GM12865 (cell line): Measurements from ENCODE around the gene MYO6.

Experiments used
- DNase-seq: peaks from one replicate; pipeline ENCODE4 v3.0.0; 2010; ENCODE audit warnings: low read depth
- H3K4me3 ChIP-seq: 2 replicates; pipeline ENCODE4 v1.5.1; 2011; ENCODE audit warnings: mild to moderate bottlenecking, low read depth, low read length, control low read depth
- TF ChIP-seq, protein P1 (sequence below): IDR thresholded peaks from 2 replicates; pipeline ENCODE4 v1.5.1; 2011; ENCODE audit warnings: low read length, control low read depth, low read depth, inconsistent platforms; ENCODE audit not compliant: insufficient read depth; ENCODE audit errors: missing control alignments

The MYO6 gene

DNA sequence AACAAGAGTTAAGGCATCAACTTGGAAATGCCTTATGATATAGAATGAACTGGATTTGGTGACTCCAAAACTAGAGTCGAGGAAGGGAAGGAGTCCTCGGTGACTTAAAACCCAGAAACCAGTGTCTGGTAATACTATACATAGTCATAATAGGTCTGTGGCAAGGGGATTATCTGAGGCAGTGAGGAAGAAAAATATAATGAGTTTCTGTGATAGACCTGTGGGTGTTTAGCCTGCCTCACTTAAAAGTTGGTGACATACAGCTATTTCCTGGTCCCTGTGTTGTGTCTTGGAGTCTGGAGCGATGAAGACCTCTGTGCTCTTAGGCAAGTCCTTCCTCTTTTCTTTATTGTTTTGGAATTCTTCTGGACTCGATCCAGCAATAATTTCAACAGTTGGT is 5.1 kb upstream of the MYO6 start:
- TF ChIP-seq, protein P1, sequence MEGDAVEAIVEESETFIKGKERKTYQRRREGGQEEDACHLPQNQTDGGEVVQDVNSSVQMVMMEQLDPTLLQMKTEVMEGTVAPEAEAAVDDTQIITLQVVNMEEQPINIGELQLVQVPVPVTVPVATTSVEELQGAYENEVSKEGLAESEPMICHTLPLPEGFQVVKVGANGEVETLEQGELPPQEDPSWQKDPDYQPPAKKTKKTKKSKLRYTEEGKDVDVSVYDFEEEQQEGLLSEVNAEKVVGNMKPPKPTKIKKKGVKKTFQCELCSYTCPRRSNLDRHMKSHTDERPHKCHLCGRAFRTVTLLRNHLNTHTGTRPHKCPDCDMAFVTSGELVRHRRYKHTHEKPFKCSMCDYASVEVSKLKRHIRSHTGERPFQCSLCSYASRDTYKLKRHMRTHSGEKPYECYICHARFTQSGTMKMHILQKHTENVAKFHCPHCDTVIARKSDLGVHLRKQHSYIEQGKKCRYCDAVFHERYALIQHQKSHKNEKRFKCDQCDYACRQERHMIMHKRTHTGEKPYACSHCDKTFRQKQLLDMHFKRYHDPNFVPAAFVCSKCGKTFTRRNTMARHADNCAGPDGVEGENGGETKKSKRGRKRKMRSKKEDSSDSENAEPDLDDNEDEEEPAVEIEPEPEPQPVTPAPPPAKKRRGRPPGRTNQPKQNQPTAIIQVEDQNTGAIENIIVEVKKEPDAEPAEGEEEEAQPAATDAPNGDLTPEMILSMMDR = no peak
- H3K4me3 ChIP-seq = no peak overlapping the region
- DNase-seq = no peak

DNA sequence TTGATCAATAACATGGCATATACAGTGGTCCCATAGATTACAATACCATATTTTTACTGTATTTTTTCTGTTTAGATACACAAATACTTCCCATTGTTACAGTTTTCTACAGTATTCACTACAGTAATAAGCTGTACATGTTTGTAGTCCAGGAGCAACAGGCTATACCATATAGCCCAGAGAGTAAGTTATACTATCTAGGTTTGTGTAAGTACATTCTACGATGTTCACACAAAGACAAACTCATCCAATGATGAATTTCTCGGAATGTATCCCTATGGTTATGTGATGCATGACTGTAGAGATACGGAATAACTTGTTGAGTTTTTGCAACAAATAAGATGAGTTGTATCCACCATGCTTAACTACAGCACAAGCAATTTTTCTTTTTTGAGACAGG is 3.6 kb upstream of the MYO6 start:
- TF ChIP-seq, protein P1 = no peak
- DNase-seq = no peak
- no peak overlapping the region for H3K4me3 ChIP-seq

DNA sequence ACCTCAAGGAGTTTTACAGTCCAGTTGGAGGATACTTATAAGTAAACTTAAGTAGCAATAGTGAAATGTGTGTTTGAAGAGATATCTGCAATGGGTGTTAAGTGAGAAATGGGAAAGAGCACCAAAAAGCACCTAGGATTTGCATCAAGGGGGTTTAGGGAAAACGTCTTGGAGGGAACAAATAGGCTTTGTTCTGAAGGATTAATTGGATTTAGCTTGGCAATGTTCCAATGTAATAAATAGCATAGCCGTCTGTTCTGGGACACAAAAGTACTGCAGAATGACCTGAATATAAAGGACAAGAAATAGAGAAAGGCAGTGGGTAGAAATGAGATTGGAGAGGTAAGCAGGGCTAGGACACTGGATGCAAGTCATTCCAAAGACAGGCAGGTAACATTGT is 2.8 kb upstream of the MYO6 start:
- DNase-seq = no peak
- H3K4me3 ChIP-seq = no peak overlapping the region
- TF ChIP-seq, protein P1 = no peak

DNA sequence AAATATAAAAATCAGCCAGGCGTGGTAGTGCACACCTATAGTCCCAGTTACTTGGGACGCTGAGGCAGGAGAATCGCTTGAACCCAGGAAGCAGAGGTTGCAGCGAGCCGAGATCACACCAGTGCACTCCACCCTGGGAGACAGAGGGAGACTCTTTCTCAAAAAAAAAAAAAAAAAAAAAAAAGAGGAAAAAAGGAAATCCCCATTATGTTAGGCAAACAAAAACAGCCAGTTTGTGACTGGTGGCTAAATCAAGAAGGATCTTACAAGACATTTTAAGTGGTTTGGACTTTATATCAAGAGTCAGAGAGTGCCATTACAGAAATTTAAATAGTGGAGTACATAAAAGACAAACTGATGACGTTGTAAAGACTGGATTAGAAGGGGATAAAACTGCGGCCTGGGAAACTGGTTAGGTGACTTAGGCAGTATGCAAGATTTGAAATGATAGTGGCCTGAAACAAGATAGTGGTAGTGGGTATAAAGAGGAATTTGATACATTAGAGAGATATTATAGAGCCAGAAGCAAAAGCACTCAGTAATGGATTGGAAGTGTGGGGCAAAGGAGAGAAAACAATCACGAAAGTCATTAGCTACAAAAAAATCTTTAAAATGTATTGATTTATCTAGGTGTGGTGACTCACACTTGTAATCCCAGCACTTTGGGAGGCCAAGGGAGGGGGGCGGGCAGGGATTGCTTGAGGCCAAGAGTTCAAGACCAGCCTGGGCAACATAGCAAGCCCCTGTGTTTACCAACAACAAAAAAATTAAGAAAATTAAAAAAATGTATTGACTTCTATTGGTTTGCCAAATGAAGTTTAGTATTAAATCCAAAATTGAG is 1.7 kb upstream of the MYO6 start:
- DNase-seq = no peak
- TF ChIP-seq, protein P1 = no peak
- no peak overlapping the region for H3K4me3 ChIP-seq

DNA sequence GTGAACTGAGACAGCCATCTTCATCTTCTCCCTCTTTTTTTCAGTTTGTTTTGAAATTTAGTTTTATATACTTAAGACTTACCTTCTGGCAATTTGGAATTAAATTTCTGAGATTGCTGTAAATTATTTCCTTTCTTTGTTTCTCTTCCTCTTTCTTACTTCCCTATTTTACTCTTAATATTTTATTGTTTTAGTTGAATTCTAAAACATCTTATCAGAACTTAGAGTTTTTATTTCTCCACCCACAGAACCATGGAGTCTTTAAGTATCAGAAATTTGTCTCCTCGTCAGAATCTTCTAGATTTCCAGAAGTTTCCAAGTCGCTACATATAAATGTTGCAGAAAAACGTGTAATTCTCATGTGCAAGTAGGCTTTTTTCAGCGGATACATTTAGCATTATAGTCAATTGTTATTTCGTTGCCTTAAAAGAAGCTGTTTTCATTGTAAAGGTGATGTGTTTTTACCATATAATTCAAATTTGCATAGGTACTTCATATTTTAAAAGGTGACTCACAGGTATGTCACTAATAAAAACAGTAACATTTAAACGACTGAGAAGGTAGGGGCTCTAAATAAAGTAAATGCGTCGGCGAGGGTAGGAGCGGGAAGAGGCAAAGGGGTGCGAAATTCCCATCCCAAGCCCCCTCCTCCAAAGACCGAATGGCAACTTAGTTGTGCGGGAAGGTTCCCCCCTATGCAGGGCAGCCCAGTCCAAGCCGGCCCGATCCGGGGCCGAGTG is 866 bp upstream of the MYO6 start:
- DNase-seq = no peak
- TF ChIP-seq, protein P1 = no peak
- peak overlapping the region; percentile 85 for H3K4me3 ChIP-seq

DNA sequence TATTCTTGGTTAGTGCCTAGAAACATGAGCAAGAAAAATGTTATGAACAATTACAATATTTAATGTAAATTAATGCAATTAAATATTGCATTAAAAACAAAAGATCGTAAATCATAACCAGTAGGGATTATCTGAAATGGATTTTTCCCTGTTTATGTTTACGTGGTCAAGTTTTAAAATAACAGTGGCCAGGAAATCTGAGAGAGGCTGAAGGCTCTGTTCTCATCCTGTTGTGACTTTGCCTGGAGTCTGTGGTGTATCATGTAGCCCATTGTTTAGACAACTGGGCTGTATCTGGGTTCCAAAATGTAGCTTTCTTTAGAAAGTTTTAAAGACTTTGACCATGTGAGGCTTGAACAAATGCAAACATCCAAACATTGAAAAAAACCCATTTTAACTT is 2.4 kb downstream of the MYO6 start:
- DNase-seq = no peak
- TF ChIP-seq, protein P1 = no peak
- no peak overlapping the region for H3K4me3 ChIP-seq
